Measurements from ENCODE around the gene CFAP61.

CFAP61 gene

GRCh38 chr20:20184149-20184548 is 131.8 kb downstream of the CFAP61 start:
- DNase-seq: no peak

GRCh38 chr20:20184706-20185105 is 132.4 kb downstream of the CFAP61 start:
- DNase-seq: no peak

DNA sequence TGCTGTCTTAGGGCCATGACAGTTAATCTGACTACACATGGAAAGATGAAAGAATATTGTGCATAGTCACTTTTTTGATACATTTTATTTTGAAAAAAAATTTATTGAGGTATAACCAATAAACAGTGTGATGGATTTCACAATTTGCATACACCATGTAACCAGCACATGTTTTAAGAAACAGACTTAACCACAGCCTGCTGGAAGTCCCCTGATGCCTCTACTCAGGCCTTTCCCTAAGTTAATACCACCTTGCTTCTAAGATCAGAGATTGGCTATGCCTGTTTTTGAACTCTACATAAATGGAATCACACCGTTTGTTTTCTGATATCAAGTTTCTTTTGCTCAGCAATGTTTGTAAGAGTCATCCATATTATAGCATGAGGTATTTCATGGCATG is 136.3 kb downstream of the CFAP61 start:
- DNase-seq: no peak

DNA sequence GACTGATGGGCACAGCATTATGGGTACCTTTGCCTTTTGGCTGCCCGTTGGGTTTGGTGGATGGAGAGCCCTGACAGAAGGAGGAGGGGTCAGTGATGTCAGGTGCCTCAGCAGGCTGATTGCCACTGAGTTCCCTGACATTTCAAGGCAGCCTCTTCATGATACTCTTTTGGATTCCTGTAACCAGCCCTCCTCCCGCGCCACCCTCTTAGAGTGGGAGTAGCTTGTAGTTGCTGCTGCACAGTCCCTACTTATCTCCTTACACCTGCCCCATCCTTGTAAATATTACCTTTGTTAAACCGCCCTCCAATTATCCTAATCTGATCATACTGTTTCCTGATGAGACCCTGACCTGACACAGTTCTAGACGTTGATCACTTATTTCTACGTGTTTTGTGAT is 140.0 kb downstream of the CFAP61 start:
- no peak for DNase-seq

DNA sequence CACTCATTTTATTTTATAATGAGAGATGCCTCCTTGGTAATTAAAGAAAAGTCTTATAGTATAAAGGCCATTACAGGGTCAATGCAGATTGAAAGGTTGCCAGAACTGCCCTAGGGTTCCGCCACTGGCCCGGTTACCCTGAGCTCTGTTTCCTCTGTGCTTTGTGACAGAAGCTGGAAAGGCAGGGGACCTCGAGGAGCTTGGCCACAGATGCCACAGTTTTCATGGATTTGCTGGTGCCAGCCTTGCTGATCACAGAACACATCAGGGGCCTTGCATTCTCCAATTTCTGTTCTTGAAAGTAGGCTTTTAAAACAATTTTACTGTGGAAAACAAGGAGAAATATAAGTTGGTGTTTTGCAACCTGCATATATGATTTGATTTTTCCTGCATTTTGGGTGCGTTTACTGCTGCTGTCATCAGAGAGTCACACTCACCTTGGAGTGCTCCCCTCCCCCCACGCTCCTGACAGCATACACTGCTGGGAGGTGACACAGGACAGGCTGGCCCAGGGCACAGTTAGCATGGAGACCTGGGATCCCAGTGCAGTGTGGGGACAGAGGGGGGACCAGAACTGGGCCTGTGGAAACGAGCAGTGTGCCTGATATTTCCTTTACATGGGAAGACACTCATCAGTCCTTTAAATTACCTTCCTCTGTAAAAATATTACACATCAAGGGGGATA is 142.8 kb downstream of the CFAP61 start:
- DNase-seq: no peak

DNA sequence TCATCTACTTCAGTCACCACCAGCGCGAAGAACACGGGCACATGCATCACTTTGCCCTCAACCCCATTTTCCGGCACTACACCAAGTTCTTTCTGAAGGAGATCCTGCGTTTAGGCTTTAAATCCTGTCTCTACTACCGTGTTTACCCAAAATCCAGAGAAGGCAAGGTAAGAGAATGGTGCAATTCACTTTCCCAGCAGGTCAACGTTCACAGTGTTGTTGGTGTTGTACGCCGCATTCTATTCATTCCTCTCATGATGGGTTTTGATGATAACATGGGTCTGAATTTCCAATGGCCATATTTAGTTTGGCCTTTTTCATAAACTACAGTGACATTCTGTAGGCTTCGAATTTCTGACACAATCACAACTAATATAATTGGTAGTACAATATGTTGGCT is 144.3 kb downstream of the CFAP61 start:
- no peak for DNase-seq

DNA sequence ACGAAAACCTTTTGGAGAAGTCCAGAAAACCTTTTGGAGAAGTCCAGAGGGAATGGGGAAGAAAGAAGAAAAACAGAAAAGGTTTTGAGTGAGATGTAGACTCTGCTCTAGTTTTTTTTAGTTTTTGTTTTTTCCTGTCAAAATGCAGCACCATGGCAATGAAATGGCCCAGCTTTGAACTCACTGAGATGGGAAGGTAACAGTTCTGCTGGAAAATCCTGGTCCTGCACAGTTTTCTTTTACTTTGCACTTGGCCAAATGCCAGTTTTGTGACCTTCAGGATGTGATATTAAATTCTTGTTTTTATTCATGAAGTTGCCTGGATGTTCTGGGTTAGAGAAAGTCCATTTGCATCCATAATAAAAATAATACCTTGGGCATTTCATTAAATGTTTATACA is 145.7 kb downstream of the CFAP61 start:
- no peak for DNase-seq

- no peak for DNase-seq
These were observed 147.2 kb downstream of the CFAP61 start for GRCh38 chr20:20199361-20200160.

DNA sequence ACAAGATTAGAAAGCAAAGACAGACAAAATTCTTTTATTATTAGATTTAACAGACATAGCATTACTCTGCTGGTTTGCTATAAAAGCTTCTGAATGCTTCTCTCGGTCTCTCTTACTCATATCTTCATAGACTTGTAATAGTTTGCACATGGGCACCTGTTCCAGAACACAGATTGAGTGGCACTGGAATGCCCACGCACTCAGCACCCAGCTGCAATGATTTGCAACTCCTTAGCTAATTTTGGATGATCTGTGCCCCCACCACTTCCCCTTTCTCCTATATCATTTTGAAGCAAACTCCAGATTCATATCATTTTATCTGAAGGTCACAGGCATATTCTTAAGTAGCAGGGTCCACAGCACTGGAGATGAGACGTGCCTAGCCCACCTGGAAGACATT is 148.8 kb downstream of the CFAP61 start:
- no peak for DNase-seq

GRCh38 chr20:20201639-20202038 is 149.3 kb downstream of the CFAP61 start:
- DNase-seq: no peak

GRCh38 chr20:20202768-20203167 is 150.4 kb downstream of the CFAP61 start:
- DNase-seq: no peak

- DNase-seq: peak; percentile 32
These were observed 151.5 kb downstream of the CFAP61 start for GRCh38 chr20:20203784-20204183.

GRCh38 chr20:20204256-20204655 is 151.9 kb downstream of the CFAP61 start:
- DNase-seq: peak; percentile 82

GRCh38 chr20:20205141-20205861 is 153.0 kb downstream of the CFAP61 start:
- DNase-seq: peak; percentile 80

GRCh38 chr20:20205862-20206236 is 153.5 kb downstream of the CFAP61 start:
- no peak for DNase-seq

GRCh38 chr20:20206788-20207187 is 154.5 kb downstream of the CFAP61 start:
- DNase-seq: no peak

DNA sequence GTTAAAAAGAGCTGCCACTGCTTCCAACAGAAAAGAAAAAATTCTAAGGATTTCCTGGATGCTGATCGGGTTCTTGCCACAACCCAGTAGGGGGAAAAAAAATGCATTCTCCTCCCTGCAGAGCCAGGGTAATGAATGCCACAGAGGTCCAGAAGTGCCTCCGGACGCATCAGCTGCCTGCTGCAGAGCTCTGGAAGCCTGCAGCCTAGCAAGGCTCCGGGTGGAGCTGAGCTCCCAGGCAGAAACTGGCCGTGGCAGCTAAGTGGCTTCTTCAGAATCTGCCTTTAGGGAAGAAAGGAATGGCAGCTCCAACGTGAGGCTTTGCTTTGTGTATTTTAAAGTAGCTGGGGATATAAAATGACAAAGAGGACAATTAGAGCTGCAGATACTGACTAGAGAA is 155.0 kb downstream of the CFAP61 start:
- DNase-seq: no peak

DNA sequence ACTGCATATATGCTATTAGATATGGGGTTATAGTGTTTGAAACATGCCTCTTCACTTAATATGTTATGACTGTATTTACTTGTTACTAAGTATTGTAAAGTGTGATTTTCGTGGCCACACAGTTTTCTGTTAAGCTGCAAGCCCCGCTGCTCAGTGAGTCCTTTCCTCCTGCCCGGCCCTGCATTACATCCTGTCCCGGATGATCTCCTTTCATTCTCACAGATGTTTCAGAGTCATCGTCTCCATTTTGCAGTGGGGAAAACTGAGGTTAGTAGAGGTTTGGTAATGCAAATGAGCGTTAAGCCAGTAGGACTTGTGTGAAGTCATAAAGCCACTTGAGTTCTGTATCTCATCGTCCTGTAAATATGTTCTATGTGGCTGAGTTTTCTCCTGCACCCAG is 155.5 kb downstream of the CFAP61 start:
- no peak for DNase-seq

- no peak for DNase-seq
These were observed 157.4 kb downstream of the CFAP61 start for GRCh38 chr20:20209684-20210083.

DNA sequence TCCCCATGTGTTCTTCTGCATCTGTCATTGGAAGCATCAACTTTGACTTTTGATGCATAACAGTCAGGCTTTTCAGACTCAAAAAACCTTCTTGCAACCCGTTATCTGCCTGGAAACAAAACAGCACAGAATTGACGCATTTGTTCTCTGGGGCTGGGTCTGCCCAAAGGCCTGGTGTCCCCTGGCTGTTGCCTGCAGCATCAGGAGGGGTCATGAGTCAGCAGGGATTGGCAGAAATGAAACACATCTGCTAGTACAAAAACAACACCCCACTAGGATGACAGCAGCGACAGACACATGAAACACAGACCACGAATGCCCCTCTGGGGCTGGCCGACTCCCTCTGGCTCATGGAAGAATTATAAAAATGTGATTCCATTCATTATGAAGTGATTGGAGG is 158.0 kb downstream of the CFAP61 start:
- DNase-seq: no peak

DNA sequence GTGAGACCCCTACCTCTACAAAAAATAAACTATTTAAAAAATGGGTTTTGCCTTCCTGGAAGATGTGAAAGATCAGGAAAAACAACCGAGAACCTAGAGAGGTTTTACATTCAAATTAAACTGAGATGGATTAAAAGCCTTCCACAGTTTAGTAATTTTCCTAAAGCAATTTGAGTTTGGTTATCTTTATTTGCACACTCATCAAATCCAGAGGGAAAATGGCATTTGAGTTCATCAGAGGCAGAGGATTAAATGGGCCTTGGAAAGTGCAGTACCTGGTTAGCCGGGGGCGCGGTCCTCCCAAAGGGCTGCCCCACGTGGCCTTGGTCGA is 158.6 kb downstream of the CFAP61 start:
- DNase-seq: no peak

GRCh38 chr20:20211274-20211987 is 159.1 kb downstream of the CFAP61 start:
- DNase-seq: no peak

GRCh38 chr20:20211988-20212518 is 159.7 kb downstream of the CFAP61 start:
- peak; percentile 91 for DNase-seq
